Naive B cell (primary cell): ENCODE measurements around the gene UBE3D. TPM values are rescaled to one million over a fixed set of nuclear protein-coding genes. Genes with fewer than 3 reads are reported as not detected.
"Not testable (repeated sequence)": the region's sequence is repeated elsewhere in the genome, so short reads cannot be mapped to it uniquely, and the experiment has no call there.

Experiments used
- ATAC-seq, 2 donors: fragments of 150-1000 bp; cut with Tn5 transposase; 2 replicates each; pipeline ENCODE4 v1.10.0; 2021; ENCODE audit warnings: low read depth in 2 of 2, mild to moderate bottlenecking in 2 of 2, moderate library complexity in 2 of 2
- DNase-seq: peaks from one replicate; pipeline ENCODE4 v3.0.0; 2022
- H3K27ac Mint-ChIP-seq, 6 donors: one replicate each; pipeline ENCODE4 v1.8.0; 2020 to 2022; ENCODE audit warnings: mild to moderate bottlenecking in 6 of 6, mixed read lengths in 6 of 6, moderate library complexity in 5 of 6, inconsistent platforms in 2 of 6
- H3K27me3 Mint-ChIP-seq, 3 donors: one replicate each; pipeline ENCODE4 v1.8.0; 2021 to 2022; ENCODE audit warnings: mixed read lengths in 3 of 3, mild to moderate bottlenecking in 1 of 3
- H3K36me3 Mint-ChIP-seq, 2 donors: one replicate each; pipeline ENCODE4 v1.8.0; 2020 to 2022; ENCODE audit warnings: mixed read lengths in 2 of 2, inconsistent platforms in 1 of 2, mild to moderate bottlenecking in 1 of 2
- H3K4me1 Mint-ChIP-seq, 3 donors: one replicate each; pipeline ENCODE4 v1.8.0; 2020 to 2022; ENCODE audit warnings: mixed read lengths in 3 of 3, inconsistent platforms in 1 of 3, mild to moderate bottlenecking in 1 of 3, moderate library complexity in 1 of 3
- H3K4me3 Mint-ChIP-seq, 8 donors: one replicate each; pipeline ENCODE4 v1.8.0; 2020 to 2022; ENCODE audit warnings: mild to moderate bottlenecking in 8 of 8, mixed read lengths in 8 of 8, moderate library complexity in 8 of 8, inconsistent platforms in 2 of 8
- H3K9me3 Mint-ChIP-seq, 7 donors: one replicate each; pipeline ENCODE4 v1.8.0; 2020 to 2022; ENCODE audit warnings: mixed read lengths in 7 of 7, mild to moderate bottlenecking in 5 of 7, inconsistent platforms in 2 of 7, moderate library complexity in 1 of 7
- polyA plus RNA-seq, 6 donors: library from polyadenylated mRNA; unstranded; fragments of 300-500 nt; fragmentation: Illumina TruSeq; gene quantifications; one replicate each; pipeline ENCODE4 v1.2.3, GENCODE V29; 2021; ENCODE audit warnings: low read depth in 6 of 6

The UBE3D gene
- polyA plus RNA-seq, 6 donors from 2014 or later: 1.4 to 4.6 (median 3.6) TPM

DNA sequence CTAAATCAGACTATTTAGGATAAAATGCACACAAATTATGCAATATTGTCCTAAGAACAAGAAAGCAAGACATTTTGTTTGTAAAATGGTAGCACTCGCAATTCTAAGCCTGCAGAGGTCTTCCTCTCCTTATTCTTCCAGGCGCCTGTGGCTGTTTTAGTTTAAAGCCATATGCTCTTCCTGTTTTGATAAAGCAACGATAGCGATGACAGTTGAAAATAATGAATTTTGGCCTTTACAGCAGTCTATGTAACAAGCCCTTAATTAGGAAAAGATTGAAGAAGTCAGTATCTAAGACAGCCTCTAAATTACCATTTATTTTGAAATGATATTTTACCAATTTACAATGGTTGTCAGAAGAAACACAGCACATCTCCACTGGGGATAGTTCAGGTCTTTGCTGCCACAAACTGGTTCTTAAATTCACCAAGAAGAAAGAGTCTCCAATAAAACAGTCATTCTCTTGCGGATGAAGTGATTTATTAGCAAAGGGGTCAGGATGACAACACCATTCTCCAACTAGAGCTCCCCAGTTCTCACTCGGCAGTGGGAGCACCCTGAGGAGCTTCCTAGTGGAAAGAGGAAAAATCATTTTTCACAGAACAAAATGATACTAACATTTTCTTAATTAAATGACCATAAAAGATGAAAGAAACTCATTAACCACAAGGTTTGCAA, 21.4 kb downstream of the UBE3D start:
- Mint-ChIP-seq H3K27me3 (no peaks in the 10 kb centered on the region), H3K27ac (peak overlapping the region in 2 of 6 donors; percentile 50 to 57), H3K4me3 (no peak overlapping the region), H3K4me1 (peaks cover 0 to 3% (median 0%) of the 10 kb centered on the region in 3 donors), H3K36me3 (peaks cover 0 to 15% of the 10 kb centered on the region in 2 donors), H3K9me3 (no peaks in the 10 kb centered on the region)
- DNase-seq (no peak), ATAC-seq (no peak)

DNA sequence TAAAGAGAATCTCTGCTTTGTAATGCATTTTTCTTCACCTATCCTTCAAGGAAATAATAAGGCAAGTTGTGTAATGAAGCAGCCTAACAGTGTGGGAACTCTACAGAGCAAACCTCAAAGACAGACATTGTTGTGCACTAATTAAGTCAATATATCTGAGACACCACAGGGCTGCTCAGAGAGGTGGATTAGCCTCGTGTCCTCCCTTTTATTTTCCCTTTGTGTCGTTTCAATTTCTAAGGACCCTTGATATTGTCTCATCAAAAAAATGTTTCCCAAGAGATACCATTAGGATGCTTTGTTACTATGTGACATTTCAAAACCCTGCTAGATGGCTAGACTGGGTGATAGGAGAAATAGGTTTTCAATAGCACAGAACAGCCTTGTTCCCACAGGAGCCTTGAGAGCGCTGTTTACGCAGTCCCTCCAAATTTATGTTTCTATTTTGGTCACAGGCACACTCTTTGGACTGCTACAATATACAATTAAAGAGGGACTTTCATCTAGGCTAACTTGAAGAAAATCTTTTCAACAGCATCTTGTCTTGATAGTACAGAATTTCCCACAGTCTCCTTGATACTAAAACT, 23.1 kb downstream of the UBE3D start:
- H3K9me3 Mint-ChIP-seq: no peaks in the 10 kb centered on the region
- no peak for DNase-seq
- H3K27me3 Mint-ChIP-seq: no peaks in the 10 kb centered on the region
- peaks cover 0 to 3% (median 0%) of the 10 kb centered on the region in 3 donors for H3K4me1 Mint-ChIP-seq
- H3K36me3 Mint-ChIP-seq: peaks cover 3 to 15% of the 10 kb centered on the region in 2 donors
- no peak overlapping the region for H3K27ac Mint-ChIP-seq
- H3K4me3 Mint-ChIP-seq: no peak overlapping the region
- ATAC-seq: no peak

DNA sequence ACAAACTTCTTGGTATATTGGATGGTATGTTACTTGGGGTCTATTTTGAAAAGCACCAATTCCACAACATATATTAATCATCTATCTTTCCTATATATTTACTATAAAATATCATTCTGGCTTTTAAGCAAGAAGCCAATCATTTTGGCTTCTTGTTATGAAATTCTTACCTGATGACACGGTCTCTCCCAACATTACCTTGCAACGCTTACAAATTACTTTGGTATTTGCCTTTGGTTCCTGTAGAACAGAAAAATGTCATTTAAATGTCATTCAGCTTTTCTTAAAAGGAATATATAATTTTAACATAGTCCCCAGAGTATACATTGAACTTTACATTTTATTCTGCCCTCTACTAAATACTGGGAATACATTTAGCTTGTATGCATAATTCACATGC, 27.4 kb downstream of the UBE3D start:
- Mint-ChIP-seq H3K4me3 (no peak overlapping the region), H3K27me3 (no peaks in the 10 kb centered on the region), H3K27ac (peak overlapping the region in 1 of 6 donors; percentile 52), H3K36me3 (peaks cover 28 to 33% of the 10 kb centered on the region in 2 donors), H3K9me3 (peaks cover 2 to 10% (median 7%) of the 10 kb centered on the region in 7 donors), H3K4me1 (no peaks in the 10 kb centered on the region)
- ATAC-seq: no peak
- no peak for DNase-seq

DNA sequence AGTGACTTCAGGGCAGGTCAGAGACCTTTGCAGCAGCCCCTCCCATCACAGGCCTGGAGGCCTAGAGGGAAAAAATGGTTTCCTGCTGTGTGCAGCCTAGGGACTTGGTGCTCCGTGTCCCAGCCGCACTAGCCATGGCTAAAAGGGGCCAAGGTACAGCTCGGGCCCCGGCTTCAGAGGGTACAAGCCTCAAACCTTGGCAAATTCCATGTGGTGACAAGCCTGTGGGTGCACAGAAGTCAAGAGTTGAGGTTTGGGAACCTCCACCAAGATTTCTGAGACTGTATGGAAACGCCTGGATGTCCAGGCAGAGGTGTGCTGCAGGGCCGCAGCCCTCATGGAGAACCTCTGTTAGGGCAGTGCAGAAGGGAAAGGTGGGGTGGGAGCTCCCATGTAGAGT, 34.0 kb downstream of the UBE3D start:
- Mint-ChIP-seq H3K27ac (no peak overlapping the region), H3K4me3 (no peak overlapping the region), H3K27me3 (no peaks in the 10 kb centered on the region), H3K9me3 (peaks cover 14 to 38% (median 23%) of the 10 kb centered on the region in 7 donors), H3K4me1 (no peaks in the 10 kb centered on the region), H3K36me3 (peaks cover 59 to 60% of the 10 kb centered on the region in 2 donors)
- DNase-seq (no peak), ATAC-seq (no peak)

DNA sequence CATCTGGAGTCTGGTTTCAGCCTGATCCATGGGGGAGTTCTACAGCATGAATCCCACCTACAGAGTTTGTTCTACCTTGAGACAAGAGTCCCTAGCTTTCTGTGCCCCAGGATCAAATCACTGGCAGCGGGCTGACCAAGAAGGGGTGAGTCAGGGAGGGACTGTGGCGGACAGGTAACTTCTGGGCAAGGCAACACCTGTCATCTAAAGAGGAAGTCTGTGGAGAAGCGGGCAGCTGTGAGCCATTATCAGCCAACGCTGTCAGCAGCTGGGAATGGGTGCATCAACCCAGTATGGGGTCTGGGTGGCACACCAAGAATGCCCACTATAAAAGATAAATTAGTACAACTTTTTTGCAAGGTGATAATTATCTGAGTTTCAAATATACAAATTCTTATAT, 45.9 kb downstream of the UBE3D start:
- peaks cover 0 to 4% (median 0%) of the 10 kb centered on the region in 7 donors for H3K9me3 Mint-ChIP-seq
- H3K36me3 Mint-ChIP-seq: peaks cover 43 to 53% of the 10 kb centered on the region in 2 donors
- no peak for ATAC-seq
- no peaks in the 10 kb centered on the region for H3K27me3 Mint-ChIP-seq
- no peak for DNase-seq
- H3K4me1 Mint-ChIP-seq: no peaks in the 10 kb centered on the region
- peak overlapping the region in 1 of 6 donors; percentile 20 for H3K27ac Mint-ChIP-seq
- H3K4me3 Mint-ChIP-seq: no peak overlapping the region

DNA sequence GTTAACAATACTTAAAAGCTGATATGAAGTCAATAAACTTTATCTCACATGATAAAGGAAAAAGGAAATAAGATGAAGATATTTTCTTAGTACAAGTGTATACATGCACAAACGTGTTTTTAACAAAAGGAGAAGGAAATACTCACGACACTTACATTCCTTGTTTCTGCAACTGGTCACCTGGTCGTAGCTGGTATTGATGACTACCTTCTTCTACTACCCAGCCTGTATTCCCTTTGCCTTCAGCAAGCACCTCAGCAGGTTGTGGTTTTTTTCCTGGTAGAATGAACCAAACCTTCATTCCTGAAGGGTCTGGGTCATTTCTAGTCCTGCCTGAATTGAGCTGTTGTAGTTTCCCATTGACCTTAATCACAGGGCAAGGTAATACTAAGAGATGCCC, 54.5 kb downstream of the UBE3D start:
- not testable (repeated sequence) for DNase-seq, ATAC-seq, H3K4me3 Mint-ChIP-seq, H3K9me3 Mint-ChIP-seq, H3K27me3 Mint-ChIP-seq, H3K27ac Mint-ChIP-seq
- peaks cover 21 to 25% of the 10 kb centered on the region in 2 donors for H3K36me3 Mint-ChIP-seq
- H3K4me1 Mint-ChIP-seq: peaks cover 8 to 11% (median 9%) of the 10 kb centered on the region in 3 donors

DNA sequence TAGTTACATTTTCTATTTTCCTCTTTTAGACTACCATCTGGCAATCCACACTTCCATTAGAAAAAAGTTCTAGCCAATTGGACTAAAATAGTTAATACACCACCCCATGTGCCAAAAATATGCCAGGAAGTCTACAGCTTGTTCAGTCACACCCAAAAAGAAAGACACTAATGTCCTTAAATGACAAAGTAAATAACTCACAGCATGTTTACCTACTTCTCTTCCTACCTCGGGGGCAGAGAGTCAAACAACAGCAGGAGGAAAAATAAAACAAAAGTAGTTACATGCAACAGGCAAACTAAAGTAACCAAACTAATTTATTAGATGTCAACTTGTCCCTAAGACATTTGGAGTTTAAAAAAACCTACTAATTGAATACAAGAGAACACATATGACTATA, 57.0 kb downstream of the UBE3D start:
- Mint-ChIP-seq H3K9me3 (no peaks in the 10 kb centered on the region), H3K27me3 (no peaks in the 10 kb centered on the region), H3K4me3 (no peak overlapping the region), H3K27ac (no peak overlapping the region), H3K36me3 (peaks cover 8 to 15% of the 10 kb centered on the region in 2 donors), H3K4me1 (peaks cover 8 to 11% (median 9%) of the 10 kb centered on the region in 3 donors)
- DNase-seq (no peak), ATAC-seq (no peak)

DNA sequence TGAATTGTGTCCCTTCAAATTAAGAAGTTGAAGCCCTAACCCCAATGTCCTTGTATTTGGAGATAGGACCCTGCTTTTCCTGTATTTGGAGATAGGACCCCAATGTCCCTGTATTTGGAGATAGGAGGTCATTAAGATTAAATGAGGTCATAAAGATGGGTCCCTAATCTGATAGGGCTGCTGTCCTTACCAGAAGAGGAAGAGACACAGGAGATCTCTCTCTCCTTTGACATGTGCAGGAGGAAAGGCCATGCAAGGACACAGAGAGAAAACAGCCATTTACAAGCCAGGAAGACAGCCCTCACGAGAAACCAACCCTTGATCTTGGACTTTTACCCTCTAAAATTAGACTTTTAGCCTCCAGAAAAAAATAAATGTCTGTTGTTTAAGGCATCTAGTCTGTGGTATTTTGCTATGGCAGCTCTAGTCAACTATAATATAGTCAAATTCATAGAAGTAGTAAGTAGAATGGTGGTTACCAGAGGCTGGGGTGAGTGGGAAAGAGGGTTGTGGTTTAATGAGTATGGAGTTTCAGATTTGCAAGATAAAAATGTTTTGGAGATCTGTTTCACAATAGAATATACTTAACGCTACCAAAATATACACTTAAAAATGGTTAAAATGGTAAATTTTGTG, 59.3 kb downstream of the UBE3D start:
- DNase-seq (no peak), ATAC-seq (no peak)
- Mint-ChIP-seq H3K4me3 (no peak overlapping the region), H3K27ac (peak overlapping the region in 2 of 6 donors; percentile 39 to 78), H3K36me3 (peaks cover 0 to 2% of the 10 kb centered on the region in 2 donors), H3K27me3 (no peaks in the 10 kb centered on the region), H3K9me3 (peaks cover 0 to 2% (median 0%) of the 10 kb centered on the region in 7 donors), H3K4me1 (peaks cover 8 to 11% (median 9%) of the 10 kb centered on the region in 3 donors)

DNA sequence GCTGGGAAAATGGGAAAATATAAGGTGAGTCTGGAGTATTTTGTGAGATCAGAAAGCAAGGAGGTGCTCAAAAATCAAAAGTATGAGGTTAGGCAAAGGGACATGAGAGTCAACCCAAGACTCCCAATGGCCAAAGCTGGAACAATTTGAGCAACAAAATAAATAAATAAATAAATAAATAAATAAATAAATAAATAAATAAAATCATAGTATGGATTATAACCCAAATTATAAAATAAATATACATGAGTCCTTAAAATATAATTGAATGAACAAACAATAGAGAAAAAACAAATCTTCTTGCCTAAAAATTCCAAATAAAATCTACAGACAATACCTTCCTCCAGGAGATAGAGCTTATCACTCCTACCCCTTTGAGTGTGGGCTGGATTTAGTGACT, 69.5 kb downstream of the UBE3D start:
- no peak for ATAC-seq
- Mint-ChIP-seq H3K9me3 (peaks cover 0 to 2% (median 0%) of the 10 kb centered on the region in 7 donors), H3K27ac (no peak overlapping the region), H3K4me1 (peaks cover 0 to 4% (median 3%) of the 10 kb centered on the region in 3 donors), H3K27me3 (no peaks in the 10 kb centered on the region), H3K4me3 (no peak overlapping the region), H3K36me3 (peaks cover 16 to 28% of the 10 kb centered on the region in 2 donors)
- DNase-seq: no peak

DNA sequence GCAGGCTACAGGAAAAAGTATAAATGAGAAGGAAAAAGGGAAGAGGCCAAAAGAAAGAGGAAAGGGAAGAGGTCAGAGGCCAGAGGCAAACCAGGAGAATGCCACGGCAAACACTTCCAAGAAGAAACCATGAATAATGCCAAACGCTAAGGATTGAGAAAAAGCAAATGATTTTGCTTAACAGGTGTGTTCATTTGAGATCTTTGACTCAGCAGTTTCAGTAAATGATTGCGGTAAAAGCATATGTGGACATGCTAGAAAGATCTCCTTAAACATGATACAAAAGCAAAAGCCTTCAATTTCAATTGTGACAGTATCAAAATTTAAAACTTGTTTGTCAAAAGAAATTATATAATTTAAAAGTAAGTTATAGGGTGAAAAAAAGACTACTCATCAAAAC, 70.6 kb downstream of the UBE3D start:
- Mint-ChIP-seq H3K4me3 (no peak overlapping the region), H3K27ac (peak overlapping the region in 2 of 6 donors; percentile 38 to 61), H3K4me1 (peaks cover 0 to 4% (median 3%) of the 10 kb centered on the region in 3 donors), H3K36me3 (peaks cover 16 to 26% of the 10 kb centered on the region in 2 donors), H3K27me3 (no peaks in the 10 kb centered on the region), H3K9me3 (peaks cover 0 to 2% (median 0%) of the 10 kb centered on the region in 7 donors)
- ATAC-seq (no peak), DNase-seq (no peak)

DNA sequence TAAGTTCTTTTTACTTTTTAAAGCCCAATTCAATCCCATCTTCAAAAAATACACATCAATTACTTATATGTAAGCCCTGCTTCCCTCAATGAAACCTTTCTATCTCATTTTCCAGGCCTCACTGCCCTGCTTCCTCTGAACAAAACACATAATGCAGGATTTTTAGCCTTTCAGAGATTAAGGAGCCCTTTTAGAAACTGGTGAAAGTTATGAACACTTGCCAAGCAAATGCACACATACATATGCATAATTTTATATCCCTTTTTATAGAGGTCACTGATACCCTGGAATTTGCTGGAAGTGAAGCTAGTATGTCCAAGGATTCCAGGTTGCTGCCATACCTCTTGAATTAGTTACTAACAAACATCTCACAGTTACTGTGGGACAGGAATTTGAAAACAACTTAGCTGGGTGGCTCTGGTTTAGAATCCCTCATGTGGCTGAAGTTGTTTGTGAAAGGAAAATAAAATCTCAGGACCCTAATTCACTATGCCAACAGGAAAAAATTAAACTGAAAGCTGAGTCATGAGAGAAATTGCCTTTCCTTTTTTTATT, 75.8 kb downstream of the UBE3D start:
- ATAC-seq (no peak), DNase-seq (no peak)
- H3K4me1 Mint-ChIP-seq: peaks cover 0 to 2% (median 0%) of the 10 kb centered on the region in 3 donors
- H3K27ac Mint-ChIP-seq: no peak overlapping the region
- peaks cover 0 to 2% (median 0%) of the 10 kb centered on the region in 7 donors for H3K9me3 Mint-ChIP-seq
- H3K36me3 Mint-ChIP-seq: peaks cover 14 to 21% of the 10 kb centered on the region in 2 donors
- H3K27me3 Mint-ChIP-seq: no peaks in the 10 kb centered on the region
- no peak overlapping the region for H3K4me3 Mint-ChIP-seq

DNA sequence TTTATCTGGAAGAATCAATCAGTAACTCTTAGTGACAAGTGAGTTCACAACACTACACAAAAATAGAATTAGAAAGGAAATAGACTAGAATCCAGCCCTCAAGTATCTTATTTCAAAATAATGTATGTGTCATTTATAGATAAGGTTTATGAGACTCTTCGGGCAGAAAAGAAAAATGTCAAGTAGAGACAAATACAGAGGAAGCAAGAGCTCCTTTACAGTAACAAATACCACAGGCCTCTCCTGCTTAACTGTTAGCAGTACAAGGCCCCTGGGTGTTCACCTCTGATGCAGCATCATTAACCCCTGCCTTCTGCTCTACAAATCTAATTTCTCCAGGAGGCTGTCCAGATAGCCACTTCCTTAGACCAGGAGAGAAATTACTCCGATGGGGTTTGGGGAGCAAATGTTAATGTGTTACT, 76.7 kb downstream of the UBE3D start:
- ATAC-seq (no peak), DNase-seq (no peak)
- Mint-ChIP-seq H3K27me3 (no peaks in the 10 kb centered on the region), H3K4me1 (no peaks in the 10 kb centered on the region), H3K27ac (no peak overlapping the region), H3K4me3 (no peak overlapping the region), H3K9me3 (peaks cover 0 to 2% (median 0%) of the 10 kb centered on the region in 7 donors), H3K36me3 (peaks cover 6 to 16% of the 10 kb centered on the region in 2 donors)

DNA sequence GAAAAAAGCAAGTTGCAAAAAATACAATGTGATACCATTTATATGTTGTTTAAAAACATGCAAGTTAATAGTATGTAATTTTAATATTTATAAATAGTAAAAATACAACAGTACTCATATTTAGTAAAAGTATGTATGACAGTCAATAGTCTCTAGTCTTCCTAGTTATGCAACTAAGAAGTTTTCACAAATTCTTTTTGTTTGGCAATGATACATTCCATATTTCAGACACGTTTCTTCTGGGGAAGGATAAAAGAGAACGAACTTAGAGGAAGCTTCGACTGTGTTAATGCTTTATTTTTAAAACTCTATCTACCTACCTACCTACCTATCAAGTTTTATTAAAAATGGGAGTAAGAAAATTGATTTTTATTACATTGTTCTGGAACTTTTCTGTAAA, 77.7 kb downstream of the UBE3D start:
- H3K4me1 Mint-ChIP-seq: no peaks in the 10 kb centered on the region
- DNase-seq: no peak
- ATAC-seq: no peak
- H3K9me3 Mint-ChIP-seq: peaks cover 0 to 1% (median 0%) of the 10 kb centered on the region in 7 donors
- no peak overlapping the region for H3K27ac Mint-ChIP-seq
- H3K36me3 Mint-ChIP-seq: peaks cover 0 to 6% of the 10 kb centered on the region in 2 donors
- no peaks in the 10 kb centered on the region for H3K27me3 Mint-ChIP-seq
- H3K4me3 Mint-ChIP-seq: no peak overlapping the region
